Measurements from ENCODE around the gene ZHX3. TPM values are rescaled to one million over a fixed set of nuclear protein-coding genes. Genes with fewer than 3 reads are reported as not detected.

The ZHX3 gene
- total and polyA plus RNA-seq, 2 of the 13 experiments (the other 11 are each of a cell fraction or from before 2014, with no cell fraction given) = 8.4 to 11.7 TPM

DNA sequence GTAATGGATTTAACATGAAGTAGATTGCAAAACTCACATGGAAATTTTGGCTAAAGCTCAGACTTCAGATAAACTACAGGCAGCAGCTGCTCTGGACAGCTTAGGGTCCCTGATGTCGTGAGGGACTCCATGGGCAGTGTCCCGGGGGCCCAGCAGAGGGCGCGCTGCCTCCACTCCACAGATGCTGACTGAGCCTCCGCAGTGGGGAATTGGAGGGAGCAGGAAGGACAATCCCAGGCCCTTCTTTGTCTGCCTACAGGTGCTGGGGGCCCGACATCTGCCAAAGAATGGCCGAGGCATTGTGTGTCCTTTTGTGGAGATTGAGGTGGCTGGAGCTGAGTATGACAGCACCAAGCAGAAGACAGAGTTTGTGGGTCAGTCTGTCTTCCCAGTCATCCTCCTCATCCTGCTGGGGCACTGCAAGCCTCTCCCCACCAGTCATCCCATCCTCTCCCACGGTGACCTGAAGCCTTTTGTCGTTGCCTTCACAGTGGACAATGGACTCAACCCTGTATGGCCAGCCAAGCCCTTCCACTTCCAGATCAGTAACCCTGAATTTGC, 144.3 kb downstream of the ZHX3 start (continued):
- no peak for TF ChIP-seq CAMTA2 (CRISPR knock-in tag; IDR thresholded peaks at IDR 0.05; ENCODE audit: borderline replicate concordance)
- TF ChIP-seq ISL2 (CRISPR knock-in tag; IDR thresholded peaks at IDR 0.05) = no peak
- TF ChIP-seq KDM3A (CRISPR knock-in tag; IDR thresholded peaks at IDR 0.05; ENCODE audit: low read depth) = peak; percentile 31; the same call in 1 of the 2 replicates
- TF ChIP-seq ZBTB4 (CRISPR knock-in tag; IDR thresholded peaks at IDR 0.05; ENCODE audit: borderline replicate concordance) = 0 out of 2 replicates have a peak, but pooled peaks have one; percentile 76
- TF ChIP-seq ZNF20 (CRISPR knock-in tag; IDR thresholded peaks at IDR 0.05) = no peak
- no peak for TF ChIP-seq ERF (CRISPR knock-in tag; IDR thresholded peaks at IDR 0.05)
- TF ChIP-seq, protein P1, sequence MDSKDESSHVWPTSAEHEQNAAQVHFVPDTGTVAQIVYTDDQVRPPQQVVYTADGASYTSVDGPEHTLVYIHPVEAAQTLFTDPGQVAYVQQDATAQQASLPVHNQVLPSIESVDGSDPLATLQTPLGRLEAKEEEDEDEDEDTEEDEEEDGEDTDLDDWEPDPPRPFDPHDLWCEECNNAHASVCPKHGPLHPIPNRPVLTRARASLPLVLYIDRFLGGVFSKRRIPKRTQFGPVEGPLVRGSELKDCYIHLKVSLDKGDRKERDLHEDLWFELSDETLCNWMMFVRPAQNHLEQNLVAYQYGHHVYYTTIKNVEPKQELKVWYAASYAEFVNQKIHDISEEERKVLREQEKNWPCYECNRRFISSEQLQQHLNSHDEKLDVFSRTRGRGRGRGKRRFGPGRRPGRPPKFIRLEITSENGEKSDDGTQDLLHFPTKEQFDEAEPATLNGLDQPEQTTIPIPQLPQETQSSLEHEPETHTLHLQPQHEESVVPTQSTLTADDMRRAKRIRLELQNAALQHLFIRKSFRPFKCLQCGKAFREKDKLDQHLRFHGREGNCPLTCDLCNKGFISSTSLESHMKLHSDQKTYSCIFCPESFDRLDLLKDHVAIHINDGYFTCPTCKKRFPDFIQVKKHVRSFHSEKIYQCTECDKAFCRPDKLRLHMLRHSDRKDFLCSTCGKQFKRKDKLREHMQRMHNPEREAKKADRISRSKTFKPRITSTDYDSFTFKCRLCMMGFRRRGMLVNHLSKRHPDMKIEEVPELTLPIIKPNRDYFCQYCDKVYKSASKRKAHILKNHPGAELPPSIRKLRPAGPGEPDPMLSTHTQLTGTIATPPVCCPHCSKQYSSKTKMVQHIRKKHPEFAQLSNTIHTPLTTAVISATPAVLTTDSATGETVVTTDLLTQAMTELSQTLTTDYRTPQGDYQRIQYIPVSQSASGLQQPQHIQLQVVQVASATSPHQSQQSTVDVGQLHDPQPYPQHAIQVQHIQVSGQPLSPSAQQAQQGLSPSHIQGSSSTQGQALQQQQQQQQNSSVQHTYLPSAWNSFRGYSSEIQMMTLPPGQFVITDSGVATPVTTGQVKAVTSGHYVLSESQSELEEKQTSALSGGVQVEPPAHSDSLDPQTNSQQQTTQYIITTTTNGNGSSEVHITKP (CRISPR knock-in tag; IDR thresholded peaks at IDR 0.05; ENCODE audit: low read depth) = no peak
- TF ChIP-seq ZNF446 (CRISPR knock-in tag; IDR thresholded peaks at IDR 0.05) = peak; percentile 79; the same call in 1 of the 2 replicates
- no peak for TF ChIP-seq MZF1 (CRISPR knock-in tag; IDR thresholded peaks at IDR 0.05; ENCODE audit: borderline replicate concordance)
- peak; percentile 84 for TF ChIP-seq SMC3 (IDR thresholded peaks at IDR 0.05; ENCODE audit: low read length)
- peak; percentile 39; the same call in 1 of the 2 replicates for TF ChIP-seq ZBTB38 (CRISPR knock-in tag; IDR thresholded peaks at IDR 0.05)
- no peak for TF ChIP-seq NONO (IDR thresholded peaks at IDR 0.05)
- TF ChIP-seq NONO (CRISPR knock-in tag; conservative IDR thresholded peaks at IDR 0.05) = 0 out of 2 replicates have a peak, but pooled peaks have one; percentile 41
- TF ChIP-seq EZH2 (conservative IDR thresholded peaks at IDR 0.05; ENCODE audit: low read depth, low read length) = no peak
- no peak for TF ChIP-seq ZNF326 (CRISPR knock-in tag; IDR thresholded peaks at IDR 0.05; ENCODE audit: borderline replicate concordance)
- TF ChIP-seq ZNF784 (CRISPR knock-in tag; IDR thresholded peaks at IDR 0.05; ENCODE audit: borderline replicate concordance) = no peak
- TF ChIP-seq, protein P2, sequence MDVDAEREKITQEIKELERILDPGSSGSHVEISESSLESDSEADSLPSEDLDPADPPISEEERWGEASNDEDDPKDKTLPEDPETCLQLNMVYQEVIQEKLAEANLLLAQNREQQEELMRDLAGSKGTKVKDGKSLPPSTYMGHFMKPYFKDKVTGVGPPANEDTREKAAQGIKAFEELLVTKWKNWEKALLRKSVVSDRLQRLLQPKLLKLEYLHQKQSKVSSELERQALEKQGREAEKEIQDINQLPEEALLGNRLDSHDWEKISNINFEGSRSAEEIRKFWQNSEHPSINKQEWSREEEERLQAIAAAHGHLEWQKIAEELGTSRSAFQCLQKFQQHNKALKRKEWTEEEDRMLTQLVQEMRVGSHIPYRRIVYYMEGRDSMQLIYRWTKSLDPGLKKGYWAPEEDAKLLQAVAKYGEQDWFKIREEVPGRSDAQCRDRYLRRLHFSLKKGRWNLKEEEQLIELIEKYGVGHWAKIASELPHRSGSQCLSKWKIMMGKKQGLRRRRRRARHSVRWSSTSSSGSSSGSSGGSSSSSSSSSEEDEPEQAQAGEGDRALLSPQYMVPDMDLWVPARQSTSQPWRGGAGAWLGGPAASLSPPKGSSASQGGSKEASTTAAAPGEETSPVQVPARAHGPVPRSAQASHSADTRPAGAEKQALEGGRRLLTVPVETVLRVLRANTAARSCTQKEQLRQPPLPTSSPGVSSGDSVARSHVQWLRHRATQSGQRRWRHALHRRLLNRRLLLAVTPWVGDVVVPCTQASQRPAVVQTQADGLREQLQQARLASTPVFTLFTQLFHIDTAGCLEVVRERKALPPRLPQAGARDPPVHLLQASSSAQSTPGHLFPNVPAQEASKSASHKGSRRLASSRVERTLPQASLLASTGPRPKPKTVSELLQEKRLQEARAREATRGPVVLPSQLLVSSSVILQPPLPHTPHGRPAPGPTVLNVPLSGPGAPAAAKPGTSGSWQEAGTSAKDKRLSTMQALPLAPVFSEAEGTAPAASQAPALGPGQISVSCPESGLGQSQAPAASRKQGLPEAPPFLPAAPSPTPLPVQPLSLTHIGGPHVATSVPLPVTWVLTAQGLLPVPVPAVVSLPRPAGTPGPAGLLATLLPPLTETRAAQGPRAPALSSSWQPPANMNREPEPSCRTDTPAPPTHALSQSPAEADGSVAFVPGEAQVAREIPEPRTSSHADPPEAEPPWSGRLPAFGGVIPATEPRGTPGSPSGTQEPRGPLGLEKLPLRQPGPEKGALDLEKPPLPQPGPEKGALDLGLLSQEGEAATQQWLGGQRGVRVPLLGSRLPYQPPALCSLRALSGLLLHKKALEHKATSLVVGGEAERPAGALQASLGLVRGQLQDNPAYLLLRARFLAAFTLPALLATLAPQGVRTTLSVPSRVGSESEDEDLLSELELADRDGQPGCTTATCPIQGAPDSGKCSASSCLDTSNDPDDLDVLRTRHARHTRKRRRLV (CRISPR knock-in tag; IDR thresholded peaks at IDR 0.05) = no peak
